ENCODE data around the gene ZP2. TPM values are rescaled to one million over a fixed set of nuclear protein-coding genes. Genes with fewer than 3 reads are reported as not detected.

ZP2 gene
- total and polyA plus RNA-seq, 9 of the 15 experiments (the other 6 are each of a cell fraction or from before 2014, with no cell fraction given), result not detected

GRCh38 chr16:21203155-21203797, 8.1 kb downstream of the ZP2 start (continued):
- TF ChIP-seq NKRF (IDR thresholded peaks at IDR 0.05; ENCODE audit: borderline replicate concordance) (no peak), CEBPG (CRISPR knock-in tag; IDR thresholded peaks at IDR 0.05) (no peak), CEBPG (tag; conservative IDR thresholded peaks at IDR 0.05 in 1 of 2, IDR thresholded peaks at IDR 0.05 in 1 of 2) (peak; percentile 72 to 83; a peak in 3 of 4 replicates), FOXK2 (conservative IDR thresholded peaks at IDR 0.05 in 1 of 2, IDR thresholded peaks at IDR 0.05 in 1 of 2; ENCODE audit: low read depth in 2 of 2) (no peak), PHF8 (IDR thresholded peaks at IDR 0.05; ENCODE audit: borderline replicate concordance, low read length) (no peak), NFRKB (IDR thresholded peaks at IDR 0.05; ENCODE audit: low read depth) (no peak), MBD2 (IDR thresholded peaks at IDR 0.05; ENCODE audit: borderline replicate concordance, low read depth) (no peak), SIN3B (IDR thresholded peaks at IDR 0.05; ENCODE audit: low read depth) (no peak), CTBP1 (IDR thresholded peaks at IDR 0.05; ENCODE audit: borderline replicate concordance) (peak; percentile 50; the same call in 1 of the 2 replicates), RHOXF2B (CRISPR knock-in tag; conservative IDR thresholded peaks at IDR 0.05) (no peak), CHD4 (IDR thresholded peaks at IDR 0.05; ENCODE audit: insufficient read depth, insufficient replicate concordance, low read depth, low read length, poor library complexity, severe bottlenecking) (no peak), ETS2 (tag; IDR thresholded peaks at IDR 0.05; ENCODE audit: borderline replicate concordance, poor library complexity, severe bottlenecking) (no peak), TAF15 (IDR thresholded peaks at IDR 0.05; ENCODE audit: low read depth, low read length) (no peak), ZNF274 (IDR thresholded peaks at IDR 0.05; ENCODE audit: borderline replicate concordance, low read depth, low read length) (no peak), FOS (IDR thresholded peaks at IDR 0.05; ENCODE audit: extremely low read depth, insufficient read length) (no peak)
